Effector memory CD8-positive, alpha-beta T cell (primary cell): ENCODE data around the gene RXRB.

Experiments
- ATAC-seq: fragments of 150-1000 bp; cut with Tn5 transposase; replicated peaks from 2 replicates; pipeline ENCODE4 v1.10.0; 2021; ENCODE audit warnings: mild to moderate bottlenecking, moderate library complexity
- DNase-seq, 3 experiments: peaks; one replicate each; pipeline ENCODE4 v3.0.0; 2021
- H3K27ac Mint-ChIP-seq, 2 donors: one replicate each; pipeline ENCODE4 v1.8.0; 2022; ENCODE audit warnings: mild to moderate bottlenecking in 2 of 2, mixed read lengths in 2 of 2, moderate library complexity in 2 of 2
- H3K27me3 Mint-ChIP-seq, 2 donors: one replicate each; pipeline ENCODE4 v1.8.0; 2022; ENCODE audit warnings: mixed read lengths in 2 of 2
- H3K36me3 Mint-ChIP-seq: one replicate; pipeline ENCODE4 v1.8.0; 2022; ENCODE audit warnings: mild to moderate bottlenecking, moderate library complexity, mixed read lengths; ENCODE audit not compliant: insufficient read depth
- H3K4me1 Mint-ChIP-seq, 2 donors: one replicate each; pipeline ENCODE4 v1.8.0; 2022; ENCODE audit warnings: low read depth in 2 of 2, mixed read lengths in 2 of 2
- H3K4me3 Mint-ChIP-seq, 2 donors: one replicate each; pipeline ENCODE4 v1.8.0; 2022; ENCODE audit warnings: mild to moderate bottlenecking in 2 of 2, mixed read lengths in 2 of 2, moderate library complexity in 2 of 2
- H3K9me3 Mint-ChIP-seq, 2 donors: one replicate each; pipeline ENCODE4 v1.8.0; 2022; ENCODE audit warnings: mixed read lengths in 2 of 2

Gene RXRB

GRCh38 chr6:33198159-33198852, 2.2 kb downstream of the RXRB start:
- Mint-ChIP-seq H3K36me3 (peaks cover 67% of the 10 kb centered on the region), H3K27ac (peak overlapping the region; percentile 99), H3K27me3 (no peaks in the 10 kb centered on the region), H3K4me3 (peak overlapping the region; percentile 100), H3K4me1 (peaks cover 53 to 54% of the 10 kb centered on the region in 2 donors), H3K9me3 (no peaks in the 10 kb centered on the region)
- DNase-seq (no peak), ATAC-seq (no peak)

DNA sequence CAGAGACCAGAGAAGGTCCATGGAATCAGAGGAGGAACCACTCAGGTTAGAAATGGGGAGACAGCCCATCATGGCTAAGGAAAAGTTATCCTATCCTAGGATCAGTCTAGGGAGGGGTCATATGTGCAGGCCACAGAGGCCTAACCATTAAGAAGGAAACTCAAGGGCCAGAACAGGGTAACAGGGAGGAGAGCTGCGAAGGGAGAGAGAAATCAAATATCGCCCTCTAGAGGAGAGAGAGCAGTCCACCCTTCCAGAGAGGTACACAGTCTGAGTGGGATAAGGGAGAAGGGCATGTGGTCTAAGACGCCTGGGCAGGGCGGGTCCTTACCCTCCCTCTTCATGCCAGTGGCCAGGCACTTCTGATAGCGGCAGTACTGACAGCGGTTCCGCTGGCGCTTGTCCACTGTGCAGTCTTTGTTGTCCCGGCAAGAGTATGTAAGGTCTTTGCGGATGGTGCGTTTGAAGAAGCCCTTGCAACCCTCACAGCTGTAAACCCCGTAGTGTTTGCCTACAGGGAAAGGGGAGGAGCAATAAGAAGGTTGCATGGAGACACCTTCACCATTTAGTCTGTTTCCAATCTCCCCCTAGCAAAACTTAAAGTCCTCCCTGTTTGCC, 2.9 kb downstream of the RXRB start:
- DNase-seq = peak in 2 of 3 experiments; percentile 27 to 40
- Mint-ChIP-seq H3K27me3 (peaks cover 4 to 5% of the 10 kb centered on the region in 2 donors), H3K36me3 (peaks cover 61% of the 10 kb centered on the region), H3K9me3 (no peaks in the 10 kb centered on the region), H3K4me3 (peak overlapping the region in 1 of 2 donors; percentile 49), H3K4me1 (peaks cover 51% of the 10 kb centered on the region in 2 donors), H3K27ac (peak overlapping the region in 1 of 2 donors; percentile 14)
- ATAC-seq = peak; percentile 22

GRCh38 chr6:33195304-33196165, 4.9 kb downstream of the RXRB start:
- Mint-ChIP-seq H3K9me3 (no peaks in the 10 kb centered on the region), H3K27ac (no peak overlapping the region), H3K27me3 (peaks cover 22 to 23% of the 10 kb centered on the region in 2 donors), H3K36me3 (peaks cover 47% of the 10 kb centered on the region), H3K4me3 (no peak overlapping the region), H3K4me1 (peaks cover 31 to 36% of the 10 kb centered on the region in 2 donors)
- no peak for DNase-seq
- ATAC-seq = no peak

DNA sequence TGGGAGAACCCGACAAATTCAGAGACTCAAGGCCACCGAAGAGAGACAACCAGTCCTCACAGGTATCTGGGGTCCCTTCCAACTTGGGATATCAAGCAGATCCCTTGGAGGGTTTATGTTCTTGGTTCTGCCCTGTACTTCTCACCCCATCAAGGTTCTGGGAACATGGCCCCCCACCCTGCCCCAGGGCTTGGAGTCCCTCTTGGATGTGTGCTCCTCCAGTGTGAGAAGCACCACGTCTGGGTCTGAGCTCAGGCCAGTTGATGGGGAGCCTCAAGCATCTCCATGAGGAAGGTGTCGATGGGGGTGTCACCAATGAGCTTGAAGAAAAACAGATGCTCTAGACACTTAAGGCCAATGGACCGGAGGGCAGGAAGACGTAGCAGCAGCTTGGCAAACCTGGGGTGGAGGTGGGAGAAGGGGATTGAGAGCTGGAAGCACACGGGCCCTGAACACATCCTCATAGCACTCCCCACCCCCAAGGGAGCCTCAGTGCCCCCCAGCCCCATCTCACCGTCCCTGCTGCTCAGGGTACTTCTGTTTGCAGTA, 6.0 kb downstream of the RXRB start:
- no peak overlapping the region for H3K27ac Mint-ChIP-seq
- ATAC-seq (no peak), DNase-seq (no peak)
- peaks cover 40% of the 10 kb centered on the region for H3K36me3 Mint-ChIP-seq
- peaks cover 30 to 33% of the 10 kb centered on the region in 2 donors for H3K27me3 Mint-ChIP-seq
- no peaks in the 10 kb centered on the region for H3K9me3 Mint-ChIP-seq
- H3K4me3 Mint-ChIP-seq = no peak overlapping the region
- H3K4me1 Mint-ChIP-seq = peaks cover 28 to 33% of the 10 kb centered on the region in 2 donors

GRCh38 chr6:33193619-33194018, 6.8 kb downstream of the RXRB start:
- no peak overlapping the region for H3K27ac Mint-ChIP-seq
- no peaks in the 10 kb centered on the region for H3K9me3 Mint-ChIP-seq
- peaks cover 20 to 26% of the 10 kb centered on the region in 2 donors for H3K4me1 Mint-ChIP-seq
- peaks cover 34% of the 10 kb centered on the region for H3K36me3 Mint-ChIP-seq
- peaks cover 35 to 41% of the 10 kb centered on the region in 2 donors for H3K27me3 Mint-ChIP-seq
- H3K4me3 Mint-ChIP-seq = peak overlapping the region in 1 of 2 donors; percentile 42
- DNase-seq (no peak), ATAC-seq (no peak)

DNA sequence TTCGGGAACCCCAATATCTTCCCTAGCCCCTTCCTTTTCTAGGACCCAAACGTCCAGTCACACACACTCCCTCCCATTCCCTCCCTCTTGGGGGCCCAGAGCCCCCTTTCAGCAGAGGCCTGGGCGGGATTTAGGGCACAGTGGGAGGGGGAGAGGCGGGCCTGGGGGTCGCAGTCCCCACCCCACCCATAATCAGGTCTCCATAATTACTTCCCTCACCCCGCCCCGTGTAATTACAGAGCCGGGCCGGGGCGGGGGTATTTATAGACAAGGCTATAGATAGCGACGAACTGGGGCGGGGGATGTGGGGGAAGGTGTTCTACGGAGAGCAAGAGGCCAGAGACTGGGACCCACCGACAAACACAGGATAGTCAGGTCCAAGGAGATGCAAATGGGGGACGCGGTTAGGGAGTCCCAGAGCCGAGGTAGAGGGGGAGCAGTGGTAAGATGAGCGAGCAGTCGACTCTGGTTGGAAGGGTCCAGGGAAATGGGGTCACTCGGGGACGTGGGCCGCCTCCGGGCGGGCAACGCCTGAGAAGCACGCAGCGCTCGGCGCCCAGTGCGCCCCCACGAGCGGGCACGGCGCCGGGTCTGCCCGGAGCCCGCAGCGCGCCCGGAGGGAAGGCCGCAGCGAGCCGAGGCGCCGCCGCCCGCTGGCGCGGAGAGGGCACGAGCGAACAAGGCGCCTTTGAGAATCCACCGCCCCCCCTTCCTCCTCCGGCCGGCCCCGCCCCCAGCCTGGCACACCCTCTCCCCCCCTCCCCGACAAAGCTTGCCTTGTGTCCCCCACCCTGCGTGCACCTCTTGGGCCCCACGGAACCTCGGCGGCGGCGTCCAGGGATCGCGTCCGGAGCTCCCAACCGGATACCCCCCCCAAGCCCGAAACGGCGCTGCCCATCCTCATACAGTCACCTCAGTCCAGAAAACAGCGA, 7.5 kb downstream of the RXRB start:
- H3K4me3 Mint-ChIP-seq = peak overlapping the region; percentile 63 to 72
- H3K27ac Mint-ChIP-seq = no peak overlapping the region
- DNase-seq (no peak), ATAC-seq (peak; percentile 27)
- H3K9me3 Mint-ChIP-seq = no peaks in the 10 kb centered on the region
- peaks cover 42 to 48% of the 10 kb centered on the region in 2 donors for H3K27me3 Mint-ChIP-seq
- H3K36me3 Mint-ChIP-seq = peaks cover 33% of the 10 kb centered on the region
- H3K4me1 Mint-ChIP-seq = peaks cover 13 to 19% of the 10 kb centered on the region in 2 donors

GRCh38 chr6:33192105-33192646, 8.3 kb downstream of the RXRB start, which contains the start of gene COL11A2:
TSS of gene COL11A2 (minus strand) at chr6:33192467. CDS start at chr6:33192240, 227 bp downstream.
- no peak within 1 kb of the TSS for H3K27ac Mint-ChIP-seq
- peaks cover 49 to 55% of the 10 kb centered on the region in 2 donors for H3K27me3 Mint-ChIP-seq
- H3K36me3 Mint-ChIP-seq = peaks cover 31% of the 10 kb centered on the region
- peaks cover 6 to 12% of the 10 kb centered on the region in 2 donors for H3K4me1 Mint-ChIP-seq
- H3K4me3 Mint-ChIP-seq = peak within 1 kb of the TSS; percentile 63 to 72
- DNase-seq (no peak), ATAC-seq (peak; percentile 70)
- H3K9me3 Mint-ChIP-seq = no peaks in the 10 kb centered on the region

- peaks cover 5 to 11% of the 10 kb centered on the region in 2 donors for H3K4me1 Mint-ChIP-seq
- peaks cover 54 to 62% of the 10 kb centered on the region in 2 donors for H3K27me3 Mint-ChIP-seq
- ATAC-seq (no peak), DNase-seq (no peak)
- H3K36me3 Mint-ChIP-seq = peaks cover 24% of the 10 kb centered on the region
- no peaks in the 10 kb centered on the region for H3K9me3 Mint-ChIP-seq
- H3K4me3 Mint-ChIP-seq = peak overlapping the region in 1 of 2 donors; percentile 5
- H3K27ac Mint-ChIP-seq = no peak overlapping the region
These were observed 8.9 kb downstream of the RXRB start for GRCh38 chr6:33191383-33192104.

GRCh38 chr6:33190504-33191107, 9.9 kb downstream of the RXRB start:
- no peak for ATAC-seq
- no peak for DNase-seq
- H3K9me3 Mint-ChIP-seq = no peaks in the 10 kb centered on the region
- H3K27ac Mint-ChIP-seq = no peak overlapping the region
- H3K4me3 Mint-ChIP-seq = no peak overlapping the region
- peaks cover 5 to 10% of the 10 kb centered on the region in 2 donors for H3K4me1 Mint-ChIP-seq
- peaks cover 59 to 71% of the 10 kb centered on the region in 2 donors for H3K27me3 Mint-ChIP-seq
- H3K36me3 Mint-ChIP-seq = peaks cover 17% of the 10 kb centered on the region

DNA sequence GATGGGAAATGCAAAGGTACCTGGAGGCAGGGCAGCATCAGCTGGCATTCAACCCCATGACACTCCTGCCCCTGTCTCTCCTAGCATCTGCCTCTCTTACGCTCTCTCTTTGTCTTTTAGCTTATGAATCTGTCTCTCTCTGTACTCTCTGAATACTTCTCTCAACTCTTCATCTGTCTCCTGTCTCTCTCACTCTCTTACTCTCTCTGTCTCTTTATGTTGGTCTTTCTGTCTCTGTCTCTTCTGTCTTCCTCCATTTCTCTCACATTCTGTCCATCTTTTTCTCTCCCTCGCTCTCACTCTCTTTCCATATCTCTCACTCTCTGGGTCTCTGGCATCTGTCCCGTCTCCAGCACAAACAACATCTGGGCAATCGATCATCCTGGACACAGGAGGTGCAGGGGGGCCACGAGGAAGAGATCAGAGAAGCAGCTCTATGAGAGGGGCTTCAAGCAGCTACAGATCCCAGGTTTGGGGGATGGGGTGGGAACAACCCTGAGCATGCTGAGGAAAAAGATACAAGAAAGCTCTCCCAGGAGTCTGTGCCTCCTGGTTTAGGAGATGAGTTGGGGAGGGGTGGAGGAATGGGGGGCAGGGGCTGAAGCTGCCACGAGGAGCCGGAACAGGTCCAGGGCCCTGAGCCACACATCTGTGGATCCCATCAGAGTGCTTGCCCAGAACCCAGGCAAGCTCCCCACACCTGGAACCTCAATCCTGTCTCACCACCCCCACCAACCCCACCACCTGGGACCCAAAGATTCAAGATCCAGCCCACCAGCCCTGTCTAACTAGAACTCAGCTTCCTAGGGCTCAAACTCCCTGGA, 10.6 kb downstream of the RXRB start:
- no peak overlapping the region for H3K4me3 Mint-ChIP-seq

GRCh38 chr6:33189164-33189563, 11.3 kb downstream of the RXRB start:
- Mint-ChIP-seq H3K9me3 (no peaks in the 10 kb centered on the region), H3K4me1 (peaks cover 10 to 17% of the 10 kb centered on the region in 2 donors), H3K4me3 (no peak overlapping the region), H3K27me3 (peaks cover 63 to 83% of the 10 kb centered on the region in 2 donors), H3K27ac (no peak overlapping the region), H3K36me3 (peaks cover 7% of the 10 kb centered on the region)
- DNase-seq (no peak), ATAC-seq (no peak)

More for the DNA sequence above, 10.6 kb downstream of the RXRB start:
- H3K4me1 Mint-ChIP-seq = peaks cover 6 to 11% of the 10 kb centered on the region in 2 donors
- H3K9me3 Mint-ChIP-seq = no peaks in the 10 kb centered on the region
- DNase-seq (no peak), ATAC-seq (no peak)
- H3K27me3 Mint-ChIP-seq = peaks cover 60 to 78% of the 10 kb centered on the region in 2 donors
- no peak overlapping the region for H3K27ac Mint-ChIP-seq
- H3K36me3 Mint-ChIP-seq = peaks cover 12% of the 10 kb centered on the region
